Astrocyte (in vitro differentiated cells and primary cell): Measurements from ENCODE around the gene FIGN.

Experiments used
- EZH2 ChIP-seq: IDR thresholded peaks from 2 replicates; pipeline ENCODE4 v1.6.1; 2012; ENCODE audit warnings: mild to moderate bottlenecking, low read length, inconsistent platforms; ENCODE audit not compliant: insufficient read depth
- TF ChIP-seq, protein P1 (sequence below): IDR thresholded peaks from 2 replicates; pipeline ENCODE4 v1.5.1; 2011; ENCODE audit warnings: low read depth, mild to moderate bottlenecking, inconsistent platforms, low read length, moderate library complexity; ENCODE audit not compliant: insufficient read depth

DNA sequence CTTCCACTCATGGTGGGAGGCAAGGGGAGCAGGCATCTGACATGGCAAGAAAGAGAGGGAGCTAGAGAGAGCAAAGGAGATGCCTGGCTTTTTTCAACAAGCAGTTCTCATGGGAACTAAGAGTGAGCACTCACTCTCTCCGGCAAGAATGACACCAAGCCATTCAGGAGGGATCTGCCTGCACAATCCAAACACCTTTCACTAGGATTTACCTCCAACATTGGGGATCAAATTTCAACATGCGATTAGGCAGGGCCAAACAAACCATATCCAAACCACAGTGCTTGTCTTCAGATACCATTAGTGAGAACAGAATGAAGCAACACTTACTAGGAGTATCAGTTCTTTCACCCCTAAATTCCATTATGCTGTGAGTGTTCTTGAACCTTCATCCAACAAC, 77.3 kb downstream of the FIGN start:
- TF ChIP-seq, protein P1, sequence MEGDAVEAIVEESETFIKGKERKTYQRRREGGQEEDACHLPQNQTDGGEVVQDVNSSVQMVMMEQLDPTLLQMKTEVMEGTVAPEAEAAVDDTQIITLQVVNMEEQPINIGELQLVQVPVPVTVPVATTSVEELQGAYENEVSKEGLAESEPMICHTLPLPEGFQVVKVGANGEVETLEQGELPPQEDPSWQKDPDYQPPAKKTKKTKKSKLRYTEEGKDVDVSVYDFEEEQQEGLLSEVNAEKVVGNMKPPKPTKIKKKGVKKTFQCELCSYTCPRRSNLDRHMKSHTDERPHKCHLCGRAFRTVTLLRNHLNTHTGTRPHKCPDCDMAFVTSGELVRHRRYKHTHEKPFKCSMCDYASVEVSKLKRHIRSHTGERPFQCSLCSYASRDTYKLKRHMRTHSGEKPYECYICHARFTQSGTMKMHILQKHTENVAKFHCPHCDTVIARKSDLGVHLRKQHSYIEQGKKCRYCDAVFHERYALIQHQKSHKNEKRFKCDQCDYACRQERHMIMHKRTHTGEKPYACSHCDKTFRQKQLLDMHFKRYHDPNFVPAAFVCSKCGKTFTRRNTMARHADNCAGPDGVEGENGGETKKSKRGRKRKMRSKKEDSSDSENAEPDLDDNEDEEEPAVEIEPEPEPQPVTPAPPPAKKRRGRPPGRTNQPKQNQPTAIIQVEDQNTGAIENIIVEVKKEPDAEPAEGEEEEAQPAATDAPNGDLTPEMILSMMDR = no peak
- TF ChIP-seq EZH2 = no peak
